Measurements from ENCODE around the gene CCDC106. TPM values are rescaled to one million over a fixed set of nuclear protein-coding genes. Genes with fewer than 3 reads are reported as not detected.
A peak's percentile ranks its signal among the peaks of the same experiment; 100 is the strongest.

CCDC106 gene
- total RNA-seq, 3 donors from 2014 or later (not counting 1 experiment from before 2014, with no cell fraction given): 2.0 to 3.2 (median 3.2) TPM

DNA sequence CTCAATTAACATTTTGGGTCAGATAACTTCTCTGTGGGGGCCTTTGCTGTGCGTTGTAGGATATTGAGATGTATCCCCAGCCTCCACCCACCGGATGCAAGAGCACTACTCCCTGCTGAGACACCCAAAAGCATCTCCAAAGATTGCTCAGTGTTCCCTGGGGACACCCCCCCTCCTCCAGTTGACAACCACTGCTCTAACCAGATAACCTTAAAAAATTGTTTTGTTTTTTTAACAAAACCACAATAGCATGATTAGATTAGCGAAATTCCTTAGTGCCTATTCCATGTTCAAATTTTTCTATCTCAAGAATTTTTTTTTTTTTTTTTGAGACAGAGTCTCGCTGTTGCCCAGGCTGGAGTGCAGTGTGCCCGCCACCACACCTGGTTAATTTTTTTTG, 24.4 kb downstream of the CCDC106 start:
- no peak overlapping the region for H3K4me3 Mint-ChIP-seq
- no peak for TF ChIP-seq CTCF (IDR thresholded peaks at IDR 0.05)
- Histone ChIP-seq H3K27ac (ENCODE audit: low read length) (no peak overlapping the region), H3K27me3 (ENCODE audit: control insufficient read depth, insufficient read depth, low read length) (no peaks in the 10 kb centered on the region), H3K36me3 (ENCODE audit: control insufficient read depth, insufficient read depth, low read length) (peaks cover 38% of the 10 kb centered on the region), H3K4me1 (ENCODE audit: control insufficient read depth, insufficient read depth, low read length) (peaks cover 31% of the 10 kb centered on the region), H3K4me3 (ENCODE audit: low read length) (no peak overlapping the region), H3K9me3 (ENCODE audit: control insufficient read depth, insufficient read depth, low read length) (no peaks in the 10 kb centered on the region)
- peaks cover 38 to 45% of the 10 kb centered on the region in 2 donors for H3K4me1 Mint-ChIP-seq
- H3K27ac Mint-ChIP-seq: peak overlapping the region; percentile 27 to 77
- no peaks in the 10 kb centered on the region for H3K27me3 Mint-ChIP-seq (ENCODE audit: low read depth in 2 of 2)
- WGBS (ENCODE audit: insufficient coverage): 89% methylated on average over 4 of the region's 5 CpGs
- ATAC-seq: no peak
- DNase-seq: no peak
- no peaks in the 10 kb centered on the region for H3K36me3 Mint-ChIP-seq
- intact Hi-C loops (cut with micrococcal nuclease): no loop called here
- no peaks in the 10 kb centered on the region for H3K9me3 Mint-ChIP-seq

DNA sequence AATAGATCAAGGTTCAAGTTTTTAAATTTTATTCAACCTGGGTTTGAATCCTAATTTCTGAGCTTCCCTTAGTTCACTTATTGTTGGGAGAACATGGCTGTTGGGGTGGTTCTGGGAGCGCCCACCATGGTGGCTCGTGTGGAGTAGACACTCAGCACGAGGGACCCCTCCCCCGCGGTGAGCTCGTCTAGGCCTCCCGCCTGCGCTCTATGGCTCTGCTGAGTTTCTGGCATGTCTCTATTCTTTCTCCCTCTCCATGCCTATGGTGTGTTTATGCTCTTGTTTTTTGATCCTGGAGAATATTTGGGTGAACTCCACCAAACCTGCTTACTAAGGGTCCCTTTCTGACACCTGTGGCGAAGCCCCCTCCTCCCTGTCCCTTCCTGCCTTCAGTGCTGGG, 25.5 kb downstream of the CCDC106 start:
- Mint-ChIP-seq H3K4me3 (no peak overlapping the region), H3K9me3 (no peaks in the 10 kb centered on the region), H3K4me1 (peaks cover 46 to 56% of the 10 kb centered on the region in 2 donors), H3K27ac (peak overlapping the region; percentile 77 to 99), H3K36me3 (no peaks in the 10 kb centered on the region), H3K27me3 (ENCODE audit: low read depth in 2 of 2) (no peaks in the 10 kb centered on the region)
- WGBS (ENCODE audit: insufficient coverage): 89% methylated on average over 7 of the region's 9 CpGs
- no peak for DNase-seq
- TF ChIP-seq CTCF (IDR thresholded peaks at IDR 0.05): no peak
- H3K27ac ChIP-seq (ENCODE audit: low read length): peak overlapping the region; percentile 20
- no peak for ATAC-seq
- intact Hi-C loops (cut with micrococcal nuclease): no loop called here
- H3K4me3 ChIP-seq (ENCODE audit: low read length): no peak overlapping the region
- H3K4me1 ChIP-seq (ENCODE audit: control insufficient read depth, insufficient read depth, low read length): peaks cover 42% of the 10 kb centered on the region
- H3K27me3 ChIP-seq (ENCODE audit: control insufficient read depth, insufficient read depth, low read length): no peaks in the 10 kb centered on the region
- peaks cover 36% of the 10 kb centered on the region for H3K36me3 ChIP-seq (ENCODE audit: control insufficient read depth, insufficient read depth, low read length)
- no peaks in the 10 kb centered on the region for H3K9me3 ChIP-seq (ENCODE audit: control insufficient read depth, insufficient read depth, low read length)

DNA sequence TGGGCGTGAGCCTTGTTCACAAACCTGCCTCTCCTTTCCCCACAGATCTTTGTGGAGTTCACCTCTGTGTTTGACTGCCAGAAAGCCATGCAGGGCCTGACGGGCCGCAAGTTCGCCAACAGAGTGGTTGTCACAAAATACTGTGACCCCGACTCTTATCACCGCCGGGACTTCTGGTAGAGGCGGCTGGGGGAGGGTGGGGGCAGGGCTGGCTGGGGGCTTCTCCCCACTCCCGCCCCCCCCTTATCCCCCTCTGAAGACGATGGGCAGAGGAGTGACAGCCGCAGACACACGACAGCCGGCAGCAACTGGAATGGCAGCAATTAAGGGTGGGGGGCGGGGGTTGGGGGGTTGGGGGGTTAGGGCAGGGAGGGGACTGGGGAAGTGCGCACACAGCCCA, 25.9 kb downstream of the CCDC106 start:
- Histone ChIP-seq H3K9me3 (ENCODE audit: control insufficient read depth, insufficient read depth, low read length) (no peaks in the 10 kb centered on the region), H3K36me3 (ENCODE audit: control insufficient read depth, insufficient read depth, low read length) (peaks cover 36% of the 10 kb centered on the region), H3K4me3 (ENCODE audit: low read length) (no peak overlapping the region), H3K4me1 (ENCODE audit: control insufficient read depth, insufficient read depth, low read length) (peaks cover 46% of the 10 kb centered on the region), H3K27me3 (ENCODE audit: control insufficient read depth, insufficient read depth, low read length) (no peaks in the 10 kb centered on the region), H3K27ac (ENCODE audit: low read length) (peak overlapping the region; percentile 82)
- Mint-ChIP-seq H3K4me1 (peaks cover 46 to 59% of the 10 kb centered on the region in 2 donors), H3K9me3 (no peaks in the 10 kb centered on the region), H3K27me3 (ENCODE audit: low read depth in 2 of 2) (no peaks in the 10 kb centered on the region), H3K27ac (peak overlapping the region; percentile 88 to 99), H3K36me3 (no peaks in the 10 kb centered on the region), H3K4me3 (no peak overlapping the region)
- ATAC-seq: no peak
- 89% methylated on average over 4 of the region's 15 CpGs for WGBS (ENCODE audit: insufficient coverage)
- DNase-seq: no peak
- no peak for TF ChIP-seq CTCF (IDR thresholded peaks at IDR 0.05)
- intact Hi-C loops (cut with micrococcal nuclease): loop anchor here (2.0 kb wide), 1 partner anchor 19 kb away; the partner anchor contains the start of gene U2AF2

DNA sequence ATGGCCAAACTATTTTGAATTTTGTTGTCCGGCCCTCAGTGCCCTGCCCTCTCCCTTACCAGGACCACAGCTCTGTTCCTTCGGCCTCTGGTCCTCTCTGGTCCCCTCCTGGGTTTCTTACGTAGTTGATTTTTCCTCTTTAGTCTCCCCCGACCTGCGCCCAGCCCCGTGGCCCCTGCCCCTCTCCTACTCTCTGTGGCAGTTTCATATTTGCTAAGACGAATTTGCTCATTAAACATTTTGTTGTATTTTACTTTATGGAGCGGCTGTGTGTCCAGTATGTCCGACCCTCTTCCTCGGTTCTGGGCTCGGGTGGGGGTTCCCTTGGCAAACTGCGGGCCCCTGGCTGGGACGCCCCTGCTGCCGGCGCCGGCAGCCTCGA, 26.4 kb downstream of the CCDC106 start:
- peaks cover 52% of the 10 kb centered on the region for H3K4me1 ChIP-seq (ENCODE audit: control insufficient read depth, insufficient read depth, low read length)
- intact Hi-C loops (cut with micrococcal nuclease): loop anchor here (2.0 kb wide), 1 partner anchor 20 kb away; the partner anchor contains the start of gene U2AF2
- TF ChIP-seq CTCF (IDR thresholded peaks at IDR 0.05): no peak
- peak overlapping the region; percentile 17 for H3K4me3 ChIP-seq (ENCODE audit: low read length)
- no peak for ATAC-seq
- peaks cover 36% of the 10 kb centered on the region for H3K36me3 ChIP-seq (ENCODE audit: control insufficient read depth, insufficient read depth, low read length)
- no peaks in the 10 kb centered on the region for H3K27me3 ChIP-seq (ENCODE audit: control insufficient read depth, insufficient read depth, low read length)
- no peak for DNase-seq
- Mint-ChIP-seq H3K27me3 (ENCODE audit: low read depth in 2 of 2) (no peaks in the 10 kb centered on the region), H3K36me3 (no peaks in the 10 kb centered on the region), H3K9me3 (no peaks in the 10 kb centered on the region), H3K4me3 (peak overlapping the region; percentile 55), H3K4me1 (peaks cover 51 to 61% of the 10 kb centered on the region in 2 donors), H3K27ac (peak overlapping the region; percentile 88 to 99)
- peak overlapping the region; percentile 82 for H3K27ac ChIP-seq (ENCODE audit: low read length)
- no peaks in the 10 kb centered on the region for H3K9me3 ChIP-seq (ENCODE audit: control insufficient read depth, insufficient read depth, low read length)
- 49% methylated on average over 17 of the region's 17 CpGs for WGBS (ENCODE audit: insufficient coverage)
